Gastrocnemius medialis (tissue), 4 donors: ENCODE data around the gene TPSG1.
"Not testable (repeated sequence)": the region's sequence is repeated elsewhere in the genome, so short reads cannot be mapped to it uniquely, and the experiment has no call there.

Experiments used
- POLR2A ChIP-seq, 2 donors: fragments of 450-650 bp; IDR thresholded peaks; one replicate each; pipeline ENCODE4 v1.6.1; 2017; ENCODE audit warnings: antibody characterized with exemption in 2 of 2, mild to moderate bottlenecking in 2 of 2, moderate library complexity in 2 of 2
- TF ChIP-seq, protein P1 (sequence below), 5 experiments: fragments of 450-650 bp in 3 of 5; fragments of 200-600 bp in 2 of 5; sonication (generic) in 2 of 5; IDR thresholded peaks in 4 of 5; conservative IDR thresholded peaks in 1 of 5; 1 replicate in 4 of 5; 2 replicates in 1 of 5; pipeline ENCODE4 v1.5.1; 2016 to 2019; ENCODE audit warnings: antibody characterized with exemption in 5 of 5, mild to moderate bottlenecking in 3 of 5, moderate library complexity in 3 of 5

DNA sequence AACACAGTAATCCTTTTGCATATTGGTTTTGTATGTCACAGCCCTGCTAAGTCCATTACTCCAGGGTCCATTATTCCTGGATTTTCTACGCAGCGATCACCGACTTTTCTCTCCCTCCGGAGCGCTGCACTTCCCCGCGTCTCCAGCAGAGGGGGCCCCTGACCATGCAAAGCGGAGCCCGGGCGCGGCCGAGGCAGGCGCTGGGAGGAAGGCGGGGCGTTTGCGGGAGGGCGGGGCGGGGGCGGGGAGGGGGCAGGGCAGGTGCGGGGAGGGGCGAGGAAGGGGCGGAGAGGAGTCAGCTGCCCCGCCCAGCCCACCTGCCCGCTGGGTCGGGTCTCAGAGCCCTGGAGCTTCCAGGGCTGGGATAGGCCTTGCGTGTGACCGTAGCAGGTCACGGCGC lies 11.6 kb upstream of the TPSG1 start:
- TF ChIP-seq POLR2A (IDR thresholded peaks at IDR 0.05): not testable (repeated sequence)
- TF ChIP-seq, protein P1, sequence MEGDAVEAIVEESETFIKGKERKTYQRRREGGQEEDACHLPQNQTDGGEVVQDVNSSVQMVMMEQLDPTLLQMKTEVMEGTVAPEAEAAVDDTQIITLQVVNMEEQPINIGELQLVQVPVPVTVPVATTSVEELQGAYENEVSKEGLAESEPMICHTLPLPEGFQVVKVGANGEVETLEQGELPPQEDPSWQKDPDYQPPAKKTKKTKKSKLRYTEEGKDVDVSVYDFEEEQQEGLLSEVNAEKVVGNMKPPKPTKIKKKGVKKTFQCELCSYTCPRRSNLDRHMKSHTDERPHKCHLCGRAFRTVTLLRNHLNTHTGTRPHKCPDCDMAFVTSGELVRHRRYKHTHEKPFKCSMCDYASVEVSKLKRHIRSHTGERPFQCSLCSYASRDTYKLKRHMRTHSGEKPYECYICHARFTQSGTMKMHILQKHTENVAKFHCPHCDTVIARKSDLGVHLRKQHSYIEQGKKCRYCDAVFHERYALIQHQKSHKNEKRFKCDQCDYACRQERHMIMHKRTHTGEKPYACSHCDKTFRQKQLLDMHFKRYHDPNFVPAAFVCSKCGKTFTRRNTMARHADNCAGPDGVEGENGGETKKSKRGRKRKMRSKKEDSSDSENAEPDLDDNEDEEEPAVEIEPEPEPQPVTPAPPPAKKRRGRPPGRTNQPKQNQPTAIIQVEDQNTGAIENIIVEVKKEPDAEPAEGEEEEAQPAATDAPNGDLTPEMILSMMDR (IDR thresholded peaks at IDR 0.05 in 4 of 5, conservative IDR thresholded peaks at IDR 0.05 in 1 of 5): not testable (repeated sequence)
